Loucy (cell line): ENCODE results near the gene C16orf86.

Source experiments
- H2AFZ ChIP-seq: fragments of 200-600 bp; sonication (generic); 2 replicates; pipeline ENCODE4 v1.6.0; 2016; ENCODE audit warnings: antibody characterized with exemption, mild to moderate bottlenecking, low read length, moderate library complexity
- H3F3A ChIP-seq: fragments of 200-600 bp; 2 replicates; pipeline ENCODE4 v1.6.0; 2016; ENCODE audit warnings: antibody characterized with exemption, low read depth, mild to moderate bottlenecking
- H3K27me3 ChIP-seq: fragments of 200-600 bp; sonication (generic); 2 replicates; pipeline ENCODE4 v1.6.1; 2014; ENCODE audit warnings: low read length, mild to moderate bottlenecking; ENCODE audit not compliant: insufficient read depth, poor library complexity, severe bottlenecking
- H3K36me3 ChIP-seq: fragments of 200-600 bp; sonication (generic); 2 replicates; pipeline ENCODE4 v1.6.1; 2016; ENCODE audit warnings: low read length; ENCODE audit not compliant: insufficient read depth
- H3K4me1 ChIP-seq: fragments of 200-600 bp; sonication (generic); 2 replicates; pipeline ENCODE4 v1.5.1; 2014; ENCODE audit warnings: low read length, mild to moderate bottlenecking; ENCODE audit not compliant: insufficient read depth, poor library complexity, severe bottlenecking
- H3K4me2 ChIP-seq: fragments of 200-600 bp; sonication (generic); 2 replicates; pipeline ENCODE4 v1.6.0; 2014; ENCODE audit warnings: antibody characterized with exemption, low read length, low read depth, mild to moderate bottlenecking; ENCODE audit not compliant: poor library complexity, severe bottlenecking
- H3K4me3 ChIP-seq: fragments of 200-600 bp; sonication (generic); 2 replicates; pipeline ENCODE4 v1.5.1; 2014; ENCODE audit warnings: low read length, mild to moderate bottlenecking, mixed read lengths; ENCODE audit not compliant: poor library complexity, severe bottlenecking
- H3K79me2 ChIP-seq: fragments of 200-600 bp; sonication (generic); 2 replicates; pipeline ENCODE4 v1.6.1; 2014; ENCODE audit warnings: low read length; ENCODE audit not compliant: insufficient read depth
- H3K9ac ChIP-seq: fragments of 200-600 bp; sonication (generic); 2 replicates; pipeline ENCODE4 v1.6.0; 2014; ENCODE audit warnings: mild to moderate bottlenecking, low read depth, low read length, moderate library complexity; ENCODE audit not compliant: poor library complexity, severe bottlenecking
- H3K9me2 ChIP-seq: fragments of 200-600 bp; sonication (generic); replicated peaks from 2 replicates; pipeline ENCODE4 v1.6.1; 2016; ENCODE audit warnings: low read depth, low read length, mixed read lengths
- H3K9me3 ChIP-seq: fragments of 200-600 bp; sonication (generic); 2 replicates; pipeline ENCODE4 v1.6.1; 2014; ENCODE audit warnings: mild to moderate bottlenecking, antibody characterized with exemption, low read length, low read depth; ENCODE audit not compliant: insufficient read depth
- H4K20me1 ChIP-seq: fragments of 200-600 bp; sonication (generic); 2 replicates; pipeline ENCODE4 v1.6.0; 2014; ENCODE audit warnings: antibody characterized with exemption, low read length, mild to moderate bottlenecking; ENCODE audit not compliant: insufficient read depth, poor library complexity, severe bottlenecking
- CTCF ChIP-seq: fragments of 200-600 bp; sonication (generic); conservative IDR thresholded peaks from 2 replicates; pipeline ENCODE4 v1.5.1; 2014; ENCODE audit warnings: mild to moderate bottlenecking, antibody characterized with exemption, low read length
- EZH2phosphoT487 ChIP-seq: fragments of 200-600 bp; IDR thresholded peaks from 2 replicates; pipeline ENCODE4 v1.6.1; 2018; ENCODE audit warnings: antibody characterized with exemption, mild to moderate bottlenecking, moderate library complexity, borderline replicate concordance

C16orf86 gene

GRCh38 chr16:67669499-67670101 is 3.0 kb downstream of the C16orf86 start:
- Histone ChIP-seq H3K9me3 (no peaks in the 10 kb centered on the region), H3K4me3 (no peak overlapping the region), H4K20me1 (no peaks in the 10 kb centered on the region), H3K4me1 (peaks cover 18% of the 10 kb centered on the region), H3K36me3 (no peaks in the 10 kb centered on the region), H2AFZ (no peak overlapping the region), H3K27me3 (no peaks in the 10 kb centered on the region), H3K79me2 (no peaks in the 10 kb centered on the region), H3K9ac (no peak overlapping the region), H3F3A (no peaks in the 10 kb centered on the region), H3K4me2 (no peak overlapping the region), H3K9me2 (no peaks in the 10 kb centered on the region)
- no peak for TF ChIP-seq CTCF
- no peak for TF ChIP-seq EZH2phosphoT487

GRCh38 chr16:67672306-67672705 is 5.7 kb downstream of the C16orf86 start:
- H3K9me2 ChIP-seq = no peaks in the 10 kb centered on the region
- no peaks in the 10 kb centered on the region for H4K20me1 ChIP-seq
- H3F3A ChIP-seq = no peaks in the 10 kb centered on the region
- no peaks in the 10 kb centered on the region for H3K79me2 ChIP-seq
- TF ChIP-seq EZH2phosphoT487 (no peak), CTCF (no peak)
- no peaks in the 10 kb centered on the region for H3K9me3 ChIP-seq
- no peak overlapping the region for H3K4me3 ChIP-seq
- no peak overlapping the region for H3K4me2 ChIP-seq
- no peak overlapping the region for H3K9ac ChIP-seq
- H3K36me3 ChIP-seq = no peaks in the 10 kb centered on the region; the same call in 1 of the 2 replicates
- H3K27me3 ChIP-seq = no peaks in the 10 kb centered on the region
- peaks cover 12% of the 10 kb centered on the region for H3K4me1 ChIP-seq
- no peak overlapping the region for H2AFZ ChIP-seq

GRCh38 chr16:67672739-67673662 is 6.4 kb downstream of the C16orf86 start:
- Histone ChIP-seq H3K36me3 (no peaks in the 10 kb centered on the region; the same call in 1 of the 2 replicates), H3K4me2 (no peak overlapping the region), H3K4me1 (peaks cover 7% of the 10 kb centered on the region), H4K20me1 (no peaks in the 10 kb centered on the region), H3K9ac (no peak overlapping the region), H2AFZ (no peak overlapping the region), H3K9me3 (no peaks in the 10 kb centered on the region), H3K4me3 (no peak overlapping the region), H3F3A (no peaks in the 10 kb centered on the region), H3K27me3 (no peaks in the 10 kb centered on the region), H3K9me2 (no peaks in the 10 kb centered on the region), H3K79me2 (no peaks in the 10 kb centered on the region)
- TF ChIP-seq CTCF (peak; percentile 87), EZH2phosphoT487 (no peak)
